KG1 (cell line): ENCODE data around the gene ZNF697.
"Not testable (repeated sequence)": the region's sequence is repeated elsewhere in the genome, so short reads cannot be mapped to it uniquely, and the experiment has no call there.

Experiments used
- DNase-seq: peaks from one replicate; lab custom pipeline; 2025; lab: John Stamatoyannopoulos, UW

Gene ZNF697

DNA sequence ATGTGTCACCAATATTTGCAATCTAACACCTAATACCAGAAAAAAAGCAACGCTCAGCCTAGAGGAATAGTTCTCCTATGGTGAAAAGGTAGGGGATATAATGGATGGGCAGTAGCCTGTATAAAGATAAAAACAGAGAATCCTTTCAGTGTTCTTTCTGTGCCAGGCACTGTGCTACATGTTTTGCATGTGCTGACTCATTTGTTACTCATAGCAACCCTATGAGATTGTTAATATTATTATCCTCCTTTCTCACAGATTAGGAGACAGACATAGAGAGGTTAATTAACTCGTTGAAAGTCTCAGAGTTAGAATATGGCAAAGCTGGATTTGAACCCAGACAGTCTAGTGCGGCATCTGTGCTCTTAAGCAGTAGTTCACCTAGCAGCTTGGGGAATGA, 45.3 kb downstream of the ZNF697 start:
- DNase-seq: not testable (repeated sequence)

DNA sequence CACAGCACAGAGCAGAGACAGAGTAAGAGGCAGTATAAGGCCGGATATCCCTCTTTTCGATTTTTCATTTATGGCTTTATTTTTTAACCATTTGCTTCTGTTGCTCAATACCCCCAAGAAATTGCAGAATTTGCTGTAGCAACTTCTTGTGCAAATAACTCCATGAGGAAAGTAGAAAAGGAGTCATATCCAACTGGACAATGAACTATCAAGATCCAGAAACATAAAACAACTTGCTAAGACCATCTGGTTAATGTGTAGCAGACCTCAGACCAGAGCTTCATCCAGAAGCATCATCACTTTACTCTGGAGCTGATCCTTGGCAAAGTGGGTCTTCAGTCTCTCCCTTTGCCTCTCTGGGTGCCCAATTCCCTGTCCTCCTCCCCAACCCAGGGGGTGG, 45.9 kb downstream of the ZNF697 start:
- DNase-seq: no peak

DNA sequence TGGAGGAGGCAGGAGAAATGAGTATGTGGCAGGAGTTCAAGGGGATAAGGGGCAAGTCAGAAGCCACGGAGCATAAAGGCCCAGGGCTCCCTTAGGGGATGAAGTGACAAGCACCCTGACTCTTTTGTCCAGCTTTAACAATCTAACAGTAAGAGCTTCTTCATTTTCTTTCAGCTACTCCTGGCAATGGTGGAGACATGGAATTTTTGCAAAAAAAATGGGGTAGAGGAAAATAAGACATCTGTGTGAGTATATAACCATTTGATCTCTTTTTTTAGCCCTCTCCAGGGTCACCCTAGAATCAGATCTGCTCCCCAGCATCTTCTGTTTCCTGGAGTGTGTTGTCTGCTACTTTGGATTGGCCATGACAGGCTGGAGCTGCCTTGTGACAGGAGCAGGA, 47.1 kb downstream of the ZNF697 start:
- DNase-seq: no peak

DNA sequence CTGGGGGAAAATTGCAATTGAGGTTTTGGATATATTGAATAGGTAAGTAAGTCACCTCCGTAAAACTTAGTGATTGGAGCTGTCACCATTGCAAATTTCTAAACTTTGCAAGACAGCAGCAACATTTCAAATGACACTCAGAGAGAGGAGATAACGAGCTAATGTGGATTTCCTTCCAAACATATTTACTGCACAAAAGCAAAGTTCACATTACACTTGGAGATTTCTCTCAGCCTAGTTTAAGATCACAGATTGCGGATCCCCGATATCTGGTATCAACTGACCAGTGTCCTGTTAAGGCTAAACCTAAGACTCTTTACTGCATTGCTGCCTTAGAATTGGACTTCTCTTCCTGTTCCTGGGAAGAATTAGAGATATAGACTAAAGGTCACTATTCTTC, 47.5 kb downstream of the ZNF697 start:
- DNase-seq: no peak

DNA sequence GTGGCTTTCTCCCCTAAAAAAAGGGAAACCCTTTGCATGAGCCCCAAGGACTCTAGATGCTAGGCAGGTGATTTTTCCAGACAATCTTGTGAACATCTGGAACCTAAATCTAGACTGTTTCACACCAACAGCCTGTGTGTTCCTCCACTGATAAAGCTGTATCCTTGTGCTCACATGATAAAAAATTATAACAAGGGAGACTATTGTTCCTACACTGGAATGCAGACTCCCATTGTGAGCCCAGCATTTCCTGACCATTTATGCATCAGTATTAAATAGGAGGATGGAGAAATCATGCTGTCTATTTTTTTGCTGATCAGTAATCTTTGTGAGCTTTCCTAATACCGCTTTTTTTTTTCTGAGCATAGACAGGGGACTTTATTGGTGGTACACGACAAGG, 52.5 kb downstream of the ZNF697 start:
- no peak for DNase-seq

DNA sequence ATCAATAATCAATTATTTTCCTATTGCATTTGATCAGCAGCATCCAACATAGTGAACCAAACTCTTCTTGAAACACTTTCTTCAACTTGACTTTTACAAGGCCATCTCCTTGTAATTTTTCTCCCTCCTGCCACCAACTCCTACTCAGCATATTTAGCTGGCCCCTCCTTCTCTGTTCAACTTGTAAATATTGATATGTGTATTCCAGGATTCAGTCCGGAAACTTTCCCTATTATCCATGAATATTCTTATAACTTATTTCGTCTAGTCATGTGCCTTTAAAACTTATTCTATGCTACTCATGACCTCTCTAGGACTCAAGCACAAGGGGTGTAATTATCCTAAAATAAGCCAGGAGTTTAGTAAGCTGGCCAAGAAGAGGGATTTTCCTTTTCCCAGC, 52.9 kb downstream of the ZNF697 start:
- DNase-seq: no peak

DNA sequence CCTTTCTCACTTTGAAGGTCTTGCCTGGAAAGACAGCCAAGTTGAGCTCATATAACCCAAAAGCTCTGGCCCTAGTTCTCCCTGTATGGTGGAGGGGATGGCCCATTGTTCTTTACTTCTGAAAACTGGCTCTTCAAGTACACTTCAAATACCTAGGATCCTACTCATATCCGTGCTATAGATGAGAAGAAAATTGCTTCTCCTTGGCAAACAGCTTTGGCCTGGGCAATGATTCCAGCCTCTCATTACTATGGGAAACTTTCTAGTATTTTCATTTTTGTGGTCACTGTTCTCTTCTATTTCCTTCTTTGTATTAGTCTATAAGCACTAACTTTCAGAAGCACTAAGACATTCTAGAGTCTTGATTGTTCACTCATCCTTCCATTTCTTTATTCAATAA, 53.7 kb downstream of the ZNF697 start:
- no peak for DNase-seq

DNA sequence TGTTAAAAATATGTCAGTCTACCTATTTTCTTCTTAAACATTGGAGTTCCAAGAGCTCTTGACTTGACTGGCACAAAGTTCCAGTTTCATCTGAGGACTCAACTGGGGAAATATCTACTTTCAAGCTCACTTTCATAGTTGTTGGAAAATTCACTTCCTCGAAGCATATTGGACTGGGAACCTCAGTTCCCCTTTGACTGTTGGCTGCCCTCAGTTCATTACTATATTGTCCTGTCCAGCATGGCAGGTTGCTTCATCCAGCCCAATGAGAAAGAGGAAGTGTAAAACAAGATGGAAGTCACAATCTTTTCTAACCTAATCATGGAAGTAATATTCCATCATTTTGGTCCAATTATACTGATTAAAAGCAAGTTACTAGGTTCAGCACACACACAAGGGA, 54.3 kb downstream of the ZNF697 start:
- DNase-seq: no peak

DNA sequence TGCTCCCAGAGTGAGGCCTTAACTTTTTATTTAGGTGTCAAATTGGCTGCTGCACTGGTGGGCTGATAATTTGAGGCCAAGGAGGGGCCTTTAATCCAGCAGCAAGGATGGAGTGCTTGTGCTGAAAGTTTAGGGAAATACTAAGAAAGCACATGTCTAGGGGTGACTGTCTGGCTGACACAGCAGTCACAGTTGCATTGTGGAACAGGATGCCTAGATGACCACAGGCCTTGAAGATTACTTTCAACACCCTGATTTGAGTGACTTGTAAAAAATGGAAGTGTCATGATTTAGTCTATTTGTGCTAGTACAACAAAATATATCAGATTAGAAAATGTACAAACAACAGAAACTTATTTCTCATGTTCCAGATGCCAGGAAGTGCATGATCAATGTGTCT, 57.7 kb downstream of the ZNF697 start:
- no peak for DNase-seq

DNA sequence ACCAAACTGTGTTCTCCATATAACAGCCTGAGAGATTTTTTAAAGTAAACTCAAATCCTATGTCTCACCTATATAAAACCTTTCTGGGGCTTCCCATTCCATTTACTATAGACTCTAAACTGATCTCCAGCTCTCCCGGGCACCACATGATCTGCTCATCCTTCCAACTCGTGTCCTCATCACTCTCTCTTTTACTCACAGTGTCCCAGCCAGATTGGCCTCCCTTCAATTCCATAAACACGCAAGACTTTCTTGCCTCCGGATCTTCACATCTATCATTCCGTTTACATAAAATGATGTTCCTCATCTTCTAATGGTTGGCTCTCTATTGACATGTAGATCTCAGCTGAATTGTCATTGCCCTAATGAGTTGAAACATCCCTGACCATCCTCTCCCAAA, 59.4 kb downstream of the ZNF697 start:
- DNase-seq: no peak

DNA sequence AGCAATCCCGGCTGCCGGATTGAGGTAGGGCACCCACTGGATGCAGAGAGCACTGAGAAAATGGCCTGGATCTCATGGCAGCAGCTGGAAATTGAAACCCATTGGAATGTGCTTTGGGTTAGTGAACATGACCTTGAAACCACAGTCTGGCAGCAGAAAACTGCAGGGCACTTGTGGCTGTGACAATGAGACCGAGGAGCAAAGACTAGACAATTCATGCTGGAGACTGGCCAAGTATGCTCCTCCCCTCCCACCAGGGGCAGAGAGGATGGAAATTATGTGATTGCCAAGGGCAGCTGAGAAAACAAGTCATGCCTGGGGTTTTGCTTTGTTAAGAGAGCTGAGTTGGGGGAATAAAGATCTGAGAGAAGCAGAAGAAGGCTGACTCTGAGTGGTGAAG, 60.7 kb downstream of the ZNF697 start:
- no peak for DNase-seq

DNA sequence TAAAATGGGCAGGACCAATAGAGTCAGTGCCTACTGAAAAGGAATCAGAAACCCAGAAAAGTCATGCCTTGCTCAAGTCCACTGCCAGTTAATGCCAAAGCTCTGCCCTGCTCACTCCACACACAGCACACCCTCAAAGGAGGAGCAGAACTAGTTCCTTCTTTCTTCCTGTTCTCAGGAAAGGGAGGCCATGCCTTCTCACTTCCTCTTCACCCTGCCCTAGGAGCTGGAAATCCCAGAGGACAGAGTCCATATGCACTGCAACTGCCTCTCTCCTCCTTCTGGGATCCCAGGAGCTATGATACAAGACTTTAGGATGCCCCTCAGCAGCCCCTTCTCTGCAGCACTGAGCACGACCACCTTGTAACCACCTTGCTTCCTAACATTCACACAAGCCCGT, 62.3 kb downstream of the ZNF697 start:
- not testable (repeated sequence) for DNase-seq

DNA sequence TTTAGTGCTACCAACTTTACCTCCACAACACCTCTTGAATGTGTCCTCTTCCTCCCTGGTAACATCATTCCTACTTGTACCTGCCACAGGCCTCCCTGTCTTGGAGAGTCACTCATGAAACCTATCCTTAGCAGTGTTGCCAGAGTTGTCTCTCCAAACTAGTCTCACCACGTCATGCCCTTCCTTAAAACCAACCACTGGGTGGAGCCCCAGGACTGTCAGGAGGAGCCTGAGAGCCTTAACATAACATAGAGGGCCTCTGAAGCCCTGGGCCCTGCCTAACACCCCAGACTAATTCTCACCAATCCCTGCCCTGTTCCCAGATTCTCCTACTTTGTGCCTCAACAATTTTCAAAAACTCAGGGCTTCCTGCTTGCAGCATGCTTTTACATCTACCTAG, 65.3 kb downstream of the ZNF697 start:
- DNase-seq: peak; percentile 45

DNA sequence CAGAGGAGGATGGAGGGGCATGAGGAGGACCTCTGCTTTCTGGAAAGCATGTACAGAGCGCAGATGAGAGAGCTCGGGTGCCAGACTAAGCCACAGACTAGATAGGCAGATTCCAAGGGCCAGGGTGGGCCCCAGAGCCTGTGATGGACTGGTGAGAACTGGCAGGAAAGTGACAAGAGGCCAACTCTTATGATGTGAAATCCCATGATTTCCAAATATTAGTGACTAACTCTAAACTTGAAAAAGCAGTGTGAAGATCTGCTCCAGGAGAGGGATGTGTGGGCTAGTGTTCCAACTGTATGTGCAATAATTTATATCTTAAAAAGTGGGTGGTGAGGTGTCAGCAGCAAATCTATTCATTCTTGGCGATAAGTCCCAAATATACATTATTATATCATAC, 67.0 kb downstream of the ZNF697 start:
- not testable (repeated sequence) for DNase-seq

DNA sequence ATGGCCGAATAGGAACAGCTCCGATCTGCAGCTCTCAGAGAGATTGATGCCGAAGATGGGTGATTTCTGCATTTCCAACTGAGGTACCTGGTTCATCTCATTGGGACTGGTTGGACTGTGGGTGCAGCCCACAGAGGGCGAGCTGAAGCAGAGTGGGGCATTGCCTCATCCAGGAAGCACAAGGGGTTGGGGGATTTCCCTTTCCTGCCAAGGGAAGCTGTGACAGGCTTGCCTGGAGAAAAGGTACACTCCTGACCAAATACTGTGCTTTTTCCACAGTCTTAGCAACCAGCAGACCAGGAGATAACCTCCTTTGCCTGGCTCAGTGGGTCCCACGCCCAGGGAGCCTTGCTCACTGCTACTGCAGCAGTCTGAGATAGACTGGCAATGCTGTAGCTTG, 74.2 kb downstream of the ZNF697 start:
- no peak for DNase-seq

DNA sequence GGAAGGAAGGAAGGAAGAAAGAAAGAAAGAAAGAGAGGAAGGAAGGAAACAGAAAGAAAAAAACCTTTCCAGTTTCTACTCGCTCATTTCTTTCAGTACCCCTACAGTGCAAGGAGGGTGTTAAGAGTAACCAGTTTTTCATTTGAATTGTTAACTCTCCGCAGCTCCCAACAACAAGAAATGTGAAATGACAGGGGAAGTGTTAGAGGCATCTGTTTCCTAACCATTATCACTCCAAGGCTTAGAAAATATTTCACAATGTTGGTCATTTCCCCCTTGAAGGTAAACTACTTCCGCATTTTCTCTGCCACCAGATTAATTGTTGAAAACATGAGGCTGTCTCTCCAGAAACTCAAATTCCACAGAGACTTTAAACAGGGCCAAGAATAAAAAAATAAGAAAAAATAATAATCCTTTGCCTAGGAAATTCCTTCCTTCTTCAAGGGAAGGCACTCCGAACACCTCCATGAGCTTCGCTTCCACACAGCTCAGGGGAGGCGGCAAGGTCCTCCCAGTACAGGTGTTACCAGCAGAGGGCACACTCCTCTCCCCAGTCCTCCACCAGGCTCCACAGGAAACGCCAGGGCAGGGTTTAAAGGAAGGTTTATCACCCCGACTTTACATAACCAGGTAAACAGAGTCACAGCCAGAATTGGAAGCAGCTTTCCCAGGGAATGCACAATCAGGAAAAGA, 78.0 kb downstream of the ZNF697 start:
- peak; percentile 36 for DNase-seq
